PC-9 (cell line): ENCODE measurements around the gene EGFR.

Source experiments
- CTCF ChIP-seq: fragments of 200-600 bp; sonication (generic); conservative IDR thresholded peaks from 2 replicates; pipeline ENCODE4 v1.6.1; 2017; ENCODE audit warnings: mixed run types, antibody characterized with exemption, mild to moderate bottlenecking, moderate library complexity
- EZH2 ChIP-seq: fragments of 200-600 bp; sonication (generic); IDR thresholded peaks from 2 replicates; pipeline ENCODE4 v1.8.0; 2017; ENCODE audit warnings: antibody characterized with exemption, low read depth

- no peak for TF ChIP-seq CTCF
- no peak for TF ChIP-seq EZH2
These were observed 190.5 kb downstream of the EGFR start for GRCh38 chr7:55209366-55209765.
